IMR-90 (cell line): ENCODE results near the gene LEPR. TPM values are rescaled to one million over a fixed set of nuclear protein-coding genes. Genes with fewer than 3 reads are reported as not detected.

Source experiments
- ATAC-seq: fragments of 200-7000 bp; cut with Tn5 transposase; 2 replicates; pipeline ENCODE4 v1.9.1; 2020; ENCODE audit warnings: low read depth, mild to moderate bottlenecking, moderate library complexity
- BruUV-seq: library from RNA; stranded (reverse); fragments of 400-500 nt; replicated peaks from 2 replicates; lab custom pipeline; 2021; lab: Mats Ljungman, UMichigan
- CTCF ChIA-PET: fragments of 300-600 bp; formaldehyde crosslinking; extraction: SDS; loops from one replicate; lab custom pipeline; 2021; ENCODE audit warnings: antibody characterized with exemption; lab: Yijun Ruan, JAX
- POLR2A ChIA-PET: fragments of 300-600 bp; sonication (Branson Sonifier 250); formaldehyde crosslinking; loops from one replicate; lab custom pipeline; 2022; ENCODE audit warnings: antibody characterized with exemption; ENCODE audit not compliant: unreplicated experiment; lab: Charles Lee
- DNase-seq: peaks from one replicate; pipeline ENCODE4 v3.0.0; 2013
- H2AFZ ChIP-seq: replicated peaks from 2 replicates; pipeline ENCODE3; 2013; ENCODE audit warnings: low read length, mild to moderate bottlenecking; ENCODE audit not compliant: poor library complexity
- H2AK5ac ChIP-seq: 2 replicates; pipeline ENCODE4 v1.6.1; 2013; ENCODE audit warnings: low read depth, low read length, inconsistent platforms
- H2AK9ac ChIP-seq: replicated peaks from 2 replicates; pipeline ENCODE3; 2013; ENCODE audit warnings: mild to moderate bottlenecking, low read depth, low read length, moderate library complexity; ENCODE audit not compliant: poor library complexity
- H2BK120ac ChIP-seq: 2 replicates; pipeline ENCODE4 v1.6.1; 2013; ENCODE audit warnings: low read depth, low read length, inconsistent platforms
- H2BK15ac ChIP-seq: 3 replicates; pipeline ENCODE4 v1.6.1; 2013; ENCODE audit warnings: low read depth, low read length, inconsistent platforms
- H2BK20ac ChIP-seq: 2 replicates; pipeline ENCODE4 v1.6.1; 2013; ENCODE audit warnings: low read depth, mild to moderate bottlenecking, inconsistent platforms, low read length, moderate library complexity
- H2BK5ac ChIP-seq: 2 replicates; pipeline ENCODE4 v1.6.1; 2013; ENCODE audit warnings: mild to moderate bottlenecking, low read depth, low read length, inconsistent platforms; ENCODE audit not compliant: poor library complexity, severe bottlenecking
- H3K14ac ChIP-seq: replicated peaks from 2 replicates; pipeline ENCODE4 v1.6.1; 2013; ENCODE audit warnings: low read depth, low read length, inconsistent platforms
- H3K18ac ChIP-seq: 2 replicates; pipeline ENCODE4 v1.6.1; 2013; ENCODE audit warnings: low read depth, low read length, control low read depth
- H3K23ac ChIP-seq: 2 replicates; pipeline ENCODE4 v1.6.1; 2013; ENCODE audit warnings: low read depth, low read length, inconsistent platforms
- H3K27ac ChIP-seq: 2 replicates; pipeline ENCODE4 v1.5.1; 2013; ENCODE audit warnings: mild to moderate bottlenecking, control low read depth, low read length; ENCODE audit not compliant: insufficient read depth
- H3K27me3 ChIP-seq: 2 replicates; pipeline ENCODE4 v1.6.1; 2013; ENCODE audit warnings: low read length; ENCODE audit not compliant: control insufficient read depth, insufficient read depth
- H3K36me3 ChIP-seq: 2 replicates; pipeline ENCODE4 v1.6.1; 2013; ENCODE audit warnings: low read length, mixed read lengths; ENCODE audit not compliant: control insufficient read depth, insufficient read depth
- H3K4ac ChIP-seq: 2 replicates; pipeline ENCODE4 v1.6.1; 2013; ENCODE audit warnings: low read depth, low read length, inconsistent platforms
- H3K4me1 ChIP-seq: 2 replicates; pipeline ENCODE4 v1.6.1; 2013; ENCODE audit warnings: low read length, mixed read lengths; ENCODE audit not compliant: control insufficient read depth, insufficient read depth
- H3K4me2 ChIP-seq: 2 replicates; pipeline ENCODE4 v1.6.1; 2013; ENCODE audit warnings: low read depth, mild to moderate bottlenecking, control low read depth, low read length, moderate library complexity
- H3K4me3 ChIP-seq: 2 replicates; pipeline ENCODE4 v1.5.1; 2013; ENCODE audit warnings: low read depth, mild to moderate bottlenecking, control low read depth, low read length, moderate library complexity; ENCODE audit not compliant: insufficient read depth
- H3K56ac ChIP-seq: 2 replicates; pipeline ENCODE4 v1.6.1; 2013; ENCODE audit warnings: low read length, inconsistent platforms; ENCODE audit not compliant: insufficient read depth; ENCODE audit errors: extremely low read depth
- H3K79me1 ChIP-seq, 2 experiments: 2 replicates each; pipeline ENCODE4 v1.6.1; 2013; ENCODE audit warnings: low read length in 2 of 2, inconsistent platforms in 1 of 2, low read depth in 1 of 2
- H3K9ac ChIP-seq: 2 replicates; pipeline ENCODE4 v1.6.1; 2013; ENCODE audit warnings: low read depth, low read length, control low read depth
- H3K9me1 ChIP-seq: 2 replicates; pipeline ENCODE4 v1.6.1; 2013; ENCODE audit warnings: low read length, inconsistent platforms; ENCODE audit not compliant: insufficient read depth
- H3K9me3 ChIP-seq: 2 replicates; pipeline ENCODE4 v1.6.1; 2013; ENCODE audit warnings: low read length; ENCODE audit not compliant: control insufficient read depth, insufficient read depth
- H4K20me1 ChIP-seq: 2 replicates; pipeline ENCODE4 v1.6.1; 2013; ENCODE audit warnings: low read length, inconsistent platforms; ENCODE audit not compliant: insufficient read depth
- H4K5ac ChIP-seq: 2 replicates; pipeline ENCODE4 v1.6.1; 2013; ENCODE audit warnings: mild to moderate bottlenecking, low read depth, low read length, control low read depth
- H4K8ac ChIP-seq, 2 experiments: 2 replicates each; pipeline ENCODE4 v1.6.1; 2013; ENCODE audit warnings: low read depth in 2 of 2, low read length in 2 of 2, control low read depth in 1 of 2, inconsistent platforms in 1 of 2
- H4K91ac ChIP-seq: 2 replicates; pipeline ENCODE4 v1.6.1; 2013; ENCODE audit warnings: low read depth, low read length, inconsistent platforms; ENCODE audit not compliant: insufficient read depth
- BHLHE40 ChIP-seq: fragments of 150-350 bp; IDR thresholded peaks from 2 replicates; pipeline ENCODE4 v1.6.1; 2016; ENCODE audit warnings: mild to moderate bottlenecking, low read depth, low read length
- CEBPB ChIP-seq: IDR thresholded peaks from 2 replicates; pipeline ENCODE4 v1.6.1; 2012; ENCODE audit warnings: low read depth, low read length, improper control_type of control experiment
- CHD1 ChIP-seq: IDR thresholded peaks from 2 replicates; pipeline ENCODE4 v1.6.1; 2012; ENCODE audit warnings: low read depth, low read length, improper control_type of control experiment
- FOS ChIP-seq: fragments of 150-350 bp; IDR thresholded peaks from 2 replicates; pipeline ENCODE4 v1.6.1; 2016; ENCODE audit warnings: low read depth, low read length
- MAFK ChIP-seq: IDR thresholded peaks from 2 replicates; pipeline ENCODE4 v1.6.1; 2012; ENCODE audit warnings: low read depth, low read length, improper control_type of control experiment
- MAZ ChIP-seq: IDR thresholded peaks from 2 replicates; pipeline ENCODE4 v1.6.1; 2012; ENCODE audit warnings: low read depth, mild to moderate bottlenecking, low read length, improper control_type of control experiment, moderate library complexity, borderline replicate concordance
- MXI1 ChIP-seq: IDR thresholded peaks from 2 replicates; pipeline ENCODE4 v1.6.1; 2012; ENCODE audit warnings: low read depth, mild to moderate bottlenecking, low read length, moderate library complexity, borderline replicate concordance
- NFE2L2 ChIP-seq: fragments of 150-350 bp; IDR thresholded peaks from 2 replicates; pipeline ENCODE4 v1.6.1; 2016; ENCODE audit warnings: low read depth, mild to moderate bottlenecking, low read length
- POLR2A ChIP-seq: IDR thresholded peaks from 2 replicates; pipeline ENCODE4 v1.6.1; 2012; ENCODE audit warnings: mild to moderate bottlenecking, low read depth, low read length
- RAD21 ChIP-seq: IDR thresholded peaks from 2 replicates; pipeline ENCODE4 v1.6.1; 2012; ENCODE audit warnings: low read length, improper control_type of control experiment
- RCOR1 ChIP-seq: IDR thresholded peaks from 2 replicates; pipeline ENCODE4 v1.6.1; 2012; ENCODE audit warnings: mild to moderate bottlenecking, low read length, improper control_type of control experiment; ENCODE audit not compliant: insufficient replicate concordance
- RFX5 ChIP-seq: IDR thresholded peaks from 2 replicates; pipeline ENCODE4 v1.8.0; 2012; ENCODE audit warnings: low read depth, mild to moderate bottlenecking, low read length, moderate library complexity
- SMC3 ChIP-seq: fragments of 150-350 bp; IDR thresholded peaks from 2 replicates; pipeline ENCODE4 v1.6.1; 2016; ENCODE audit warnings: low read depth, mild to moderate bottlenecking, antibody characterized with exemption, low read length, moderate library complexity
- WGBS, 2 experiments: methylation state at CpG; one replicate each; pipeline versions ENCODE4 v1.1.5 to v1.1.7; 2013; ENCODE audit warnings: missing lambda C conversion rate in 2 of 2; ENCODE audit not compliant: insufficient read length in 1 of 2; ENCODE audit errors: extremely low coverage in 2 of 2; 5-methylcytosine and 5-hydroxymethylcytosine counted together
- dilution Hi-C: fragments of 300-500 bp; cut with HindIII; formaldehyde crosslinking; loops from one replicate; pipeline ENCODE4 v1.14.3; 2018; ENCODE audit warnings: low sequenced_read_pairs; ENCODE audit not compliant: unreplicated experiment
- in situ Hi-C: fragments of 300-500 bp; cut with MboI; formaldehyde crosslinking; loops from 3 replicates; pipeline ENCODE4 v1.14.3; 2019; ENCODE audit warnings: low sequenced_read_pairs, inconsistent platforms, mixed read lengths
- intact Hi-C: fragments of 100-400 bp; cut with micrococcal nuclease; formaldehyde crosslinking; loops from 2 replicates; pipeline ENCODE4 v1.10.0; 2022
- polyA plus RNA-seq, 3 experiments: library from polyadenylated mRNA; depleted of rRNA; stranded (reverse); fragments of >200 nt; gene quantifications; 2 replicates each; pipeline ENCODE4 v1.2.3, GENCODE V29; 2012; ENCODE audit warnings: low replicate concordance in 1 of 3
- total RNA-seq: library from RNA; depleted of rRNA; stranded (reverse); fragments of >200 nt; gene quantifications from 2 replicates; pipeline ENCODE4 v1.2.3, GENCODE V29; 2012
- TF ChIP-seq, protein P1 (sequence below): fragments of 150-350 bp; IDR thresholded peaks from 2 replicates; pipeline ENCODE4 v1.6.1; 2016; ENCODE audit warnings: low read depth, mild to moderate bottlenecking, low read length, moderate library complexity, borderline replicate concordance
- TF ChIP-seq, protein P2 (sequence below): fragments of 150-350 bp; IDR thresholded peaks from 2 replicates; pipeline ENCODE4 v1.6.1; 2017; ENCODE audit warnings: mild to moderate bottlenecking, antibody characterized with exemption, low read length, low read depth
- TF ChIP-seq, protein P3 (sequence below): conservative IDR thresholded peaks from 2 replicates; pipeline ENCODE4 v1.5.1; 2012; ENCODE audit warnings: mild to moderate bottlenecking, low read depth, low read length, improper control_type of control experiment

The LEPR gene
- total and polyA plus RNA-seq, 2 of the 4 experiments (the other 2 are of a cell fraction), result 2.1 to 8.8 TPM

DNA sequence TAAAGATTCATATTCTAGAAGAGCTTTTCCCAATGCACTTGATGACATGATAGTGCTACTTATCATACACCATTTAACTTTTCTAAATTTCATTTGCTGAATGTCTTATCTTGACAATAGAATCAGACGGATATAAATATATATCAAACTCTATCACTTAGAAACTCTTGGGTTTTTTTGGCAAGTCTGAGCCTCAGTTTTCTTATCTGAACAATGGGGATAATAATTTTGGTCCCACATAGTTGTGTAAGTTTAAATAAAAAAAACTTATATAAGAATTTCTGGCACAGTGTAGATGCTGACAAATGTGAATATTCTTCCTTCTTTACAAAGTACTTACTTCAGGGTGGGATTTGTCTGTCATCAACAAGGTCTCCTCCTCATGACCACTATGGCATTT is 21.5 kb upstream of the LEPR start:
- no peak overlapping the region for H2AFZ ChIP-seq
- H3K56ac ChIP-seq, result no peak overlapping the region
- H3K9ac ChIP-seq, result no peak overlapping the region
- H2BK120ac ChIP-seq, result no peak overlapping the region
- H2BK15ac ChIP-seq, result no peak overlapping the region
- no TSS peak for BruUV-seq
- H3K79me1 ChIP-seq, result no peaks in the 10 kb centered on the region
- ChIA-PET POLR2A (no interaction called here), CTCF (no interaction called here)
- dilution Hi-C loops (no loop called here), intact Hi-C loops (no loop called here), in situ Hi-C loops (no loop called here)
- H3K9me3 ChIP-seq, result no peaks in the 10 kb centered on the region
- no peak for ATAC-seq
- no peak overlapping the region for H4K8ac ChIP-seq
- no peak overlapping the region for H2BK5ac ChIP-seq
- H3K36me3 ChIP-seq, result no peaks in the 10 kb centered on the region
- H4K20me1 ChIP-seq, result no peaks in the 10 kb centered on the region
- H3K4ac ChIP-seq, result no peak overlapping the region
- WGBS, 2 experiments, result no CpG with 5 or more reads among the region's 1 CpG
- H3K14ac ChIP-seq, result no peak overlapping the region
- H3K23ac ChIP-seq, result no peak overlapping the region
- no peak overlapping the region for H2AK5ac ChIP-seq
- peaks cover 8% of the 10 kb centered on the region; the same call in 1 of the 2 replicates for H3K27me3 ChIP-seq
- no peak for DNase-seq
- H4K5ac ChIP-seq, result no peak overlapping the region
- H3K4me3 ChIP-seq, result no peak overlapping the region
- H2AK9ac ChIP-seq, result no peak overlapping the region
- H3K27ac ChIP-seq, result no peak overlapping the region
- no peak overlapping the region for H3K4me2 ChIP-seq
- H3K4me1 ChIP-seq, result no peaks in the 10 kb centered on the region
- H2BK20ac ChIP-seq, result no peak overlapping the region
- H3K18ac ChIP-seq, result no peak overlapping the region
- TF ChIP-seq, protein P1, sequence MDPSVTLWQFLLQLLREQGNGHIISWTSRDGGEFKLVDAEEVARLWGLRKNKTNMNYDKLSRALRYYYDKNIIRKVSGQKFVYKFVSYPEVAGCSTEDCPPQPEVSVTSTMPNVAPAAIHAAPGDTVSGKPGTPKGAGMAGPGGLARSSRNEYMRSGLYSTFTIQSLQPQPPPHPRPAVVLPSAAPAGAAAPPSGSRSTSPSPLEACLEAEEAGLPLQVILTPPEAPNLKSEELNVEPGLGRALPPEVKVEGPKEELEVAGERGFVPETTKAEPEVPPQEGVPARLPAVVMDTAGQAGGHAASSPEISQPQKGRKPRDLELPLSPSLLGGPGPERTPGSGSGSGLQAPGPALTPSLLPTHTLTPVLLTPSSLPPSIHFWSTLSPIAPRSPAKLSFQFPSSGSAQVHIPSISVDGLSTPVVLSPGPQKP, result no peak
- no peak for TF ChIP-seq NFE2L2
- no peak for TF ChIP-seq MAZ
- TF ChIP-seq MXI1, result no peak
- no peak for TF ChIP-seq RFX5
- TF ChIP-seq BHLHE40, result no peak
- TF ChIP-seq RAD21, result no peak
- TF ChIP-seq, protein P2, sequence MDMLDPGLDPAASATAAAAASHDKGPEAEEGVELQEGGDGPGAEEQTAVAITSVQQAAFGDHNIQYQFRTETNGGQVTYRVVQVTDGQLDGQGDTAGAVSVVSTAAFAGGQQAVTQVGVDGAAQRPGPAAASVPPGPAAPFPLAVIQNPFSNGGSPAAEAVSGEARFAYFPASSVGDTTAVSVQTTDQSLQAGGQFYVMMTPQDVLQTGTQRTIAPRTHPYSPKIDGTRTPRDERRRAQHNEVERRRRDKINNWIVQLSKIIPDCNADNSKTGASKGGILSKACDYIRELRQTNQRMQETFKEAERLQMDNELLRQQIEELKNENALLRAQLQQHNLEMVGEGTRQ, result no peak
- TF ChIP-seq SMC3, result no peak
- TF ChIP-seq, protein P3, sequence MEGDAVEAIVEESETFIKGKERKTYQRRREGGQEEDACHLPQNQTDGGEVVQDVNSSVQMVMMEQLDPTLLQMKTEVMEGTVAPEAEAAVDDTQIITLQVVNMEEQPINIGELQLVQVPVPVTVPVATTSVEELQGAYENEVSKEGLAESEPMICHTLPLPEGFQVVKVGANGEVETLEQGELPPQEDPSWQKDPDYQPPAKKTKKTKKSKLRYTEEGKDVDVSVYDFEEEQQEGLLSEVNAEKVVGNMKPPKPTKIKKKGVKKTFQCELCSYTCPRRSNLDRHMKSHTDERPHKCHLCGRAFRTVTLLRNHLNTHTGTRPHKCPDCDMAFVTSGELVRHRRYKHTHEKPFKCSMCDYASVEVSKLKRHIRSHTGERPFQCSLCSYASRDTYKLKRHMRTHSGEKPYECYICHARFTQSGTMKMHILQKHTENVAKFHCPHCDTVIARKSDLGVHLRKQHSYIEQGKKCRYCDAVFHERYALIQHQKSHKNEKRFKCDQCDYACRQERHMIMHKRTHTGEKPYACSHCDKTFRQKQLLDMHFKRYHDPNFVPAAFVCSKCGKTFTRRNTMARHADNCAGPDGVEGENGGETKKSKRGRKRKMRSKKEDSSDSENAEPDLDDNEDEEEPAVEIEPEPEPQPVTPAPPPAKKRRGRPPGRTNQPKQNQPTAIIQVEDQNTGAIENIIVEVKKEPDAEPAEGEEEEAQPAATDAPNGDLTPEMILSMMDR, result no peak
- no peak for TF ChIP-seq POLR2A
- no peak for TF ChIP-seq CHD1
- no peak for TF ChIP-seq CEBPB
- no peak for TF ChIP-seq RCOR1
- no peak for TF ChIP-seq FOS
- TF ChIP-seq MAFK, result no peak
- no peaks in the 10 kb centered on the region for H3K9me1 ChIP-seq
- no peak overlapping the region for H4K91ac ChIP-seq
